Aorta (tissue), 5 donors: ENCODE results near the gene CYP1A1. TPM values are rescaled to one million over a fixed set of nuclear protein-coding genes. Genes with fewer than 3 reads are reported as not detected.

Experiments used
- ATAC-seq: fragments of 200-7000 bp; cut with Tn5 transposase; one replicate; pipeline ENCODE4 v1.9.1; 2022; ENCODE audit warnings: moderate library complexity; ENCODE audit not compliant: low FRiP score
- DNase-seq, 2 donors: peaks; one replicate each; pipeline ENCODE4 v3.0.0-alpha.2; 2020
- H3K27ac ChIP-seq, 2 donors: one replicate each; pipeline ENCODE4 v1.5.1; 2013; ENCODE audit warnings: low read length in 2 of 2, mild to moderate bottlenecking in 2 of 2, moderate library complexity in 2 of 2, control low read depth in 1 of 2, inconsistent platforms in 1 of 2, low read depth in 1 of 2
- H3K27me3 ChIP-seq, 2 donors: one replicate each; pipeline ENCODE4 v1.6.1; 2013; ENCODE audit warnings: control low read depth in 1 of 2, low read length in 1 of 2, mild to moderate bottlenecking in 1 of 2, moderate library complexity in 1 of 2; ENCODE audit not compliant: insufficient read depth in 2 of 2, control insufficient read depth in 1 of 2
- H3K36me3 ChIP-seq, 2 donors: one replicate each; pipeline ENCODE4 v1.6.1; 2013; ENCODE audit warnings: control low read depth in 1 of 2, low read length in 1 of 2, mild to moderate bottlenecking in 1 of 2; ENCODE audit not compliant: insufficient read depth in 2 of 2, control insufficient read depth in 1 of 2
- H3K4me1 ChIP-seq, 2 donors: one replicate each; pipeline ENCODE4 v1.6.1; 2013; ENCODE audit warnings: low read length in 2 of 2, control low read depth in 1 of 2, mild to moderate bottlenecking in 1 of 2, moderate library complexity in 1 of 2; ENCODE audit not compliant: insufficient read depth in 2 of 2, control insufficient read depth in 1 of 2
- H3K4me3 ChIP-seq, 2 donors: one replicate each; pipeline ENCODE4 v1.5.1; 2013; ENCODE audit warnings: low read length in 2 of 2, control low read depth in 1 of 2, mild to moderate bottlenecking in 1 of 2
- H3K9me3 ChIP-seq: one replicate; pipeline ENCODE4 v1.6.1; 2013; ENCODE audit warnings: mild to moderate bottlenecking, low read length; ENCODE audit not compliant: control insufficient read depth
- WGBS, 2 donors: extraction: QIAGEN DNeasy Blood & Tissue Kit; methylation state at CpG; one replicate each; pipeline ENCODE4 v1.1.7; 2013; 5-methylcytosine and 5-hydroxymethylcytosine counted together
- intact Hi-C, 2 donors: fragments of 100-400 bp; cut with DNase I; formaldehyde crosslinking; loops; one replicate each; pipeline versions ENCODE4 v1.14.2 to v1.15.0; 2022
- polyA plus RNA-seq, 2 donors: library from polyadenylated mRNA; stranded (reverse); fragments of 200-250 nt; gene quantifications; one replicate each; pipeline ENCODE4 v1.2.3, GENCODE V29; 2013
- total RNA-seq, 2 donors: library from RNA; stranded (reverse); fragmentation: NEBNext Ultra II Directional; extraction: Animal tissue kit (Norgen Biotek cat#: 25700); gene quantifications; one replicate each; pipeline ENCODE4 v1.2.1, GENCODE V29; 2021
- donor health status: healthy with polysubstance abuse.
- donor health status: Bipolar disorder and iron deficiency.
- donor health status: DM: no; HTN: no; CAD: no.
- donor health status: DM: no; HTN: no; CAD: no.
- donor health status: DM: yes; HTN: yes; CAD: no.

The CYP1A1 gene
- total and polyA plus RNA-seq, 4 donors = 1.0 to 6.4 (median 2.3) TPM; not detected in 1

- no peaks in the 10 kb centered on the region for H3K36me3 ChIP-seq
- H3K27me3 ChIP-seq = no peaks in the 10 kb centered on the region
- ATAC-seq = no peak
- H3K9me3 ChIP-seq = no peaks in the 10 kb centered on the region
- DNase-seq = no peak
- 83 to 86% methylated on average over 13 of the region's 13 CpGs for WGBS, 2 donors
- no peak overlapping the region for H3K27ac ChIP-seq
- intact Hi-C loops = no loop called here
- H3K4me3 ChIP-seq = no peak overlapping the region
- H3K4me1 ChIP-seq = no peaks in the 10 kb centered on the region
These were observed 2.7 kb downstream of the CYP1A1 start for GRCh38 chr15:74722591-74722990.

- intact Hi-C loops = no loop called here
- Histone ChIP-seq H3K4me1 (no peaks in the 10 kb centered on the region), H3K27ac (no peak overlapping the region), H3K9me3 (no peaks in the 10 kb centered on the region), H3K27me3 (no peaks in the 10 kb centered on the region), H3K4me3 (no peak overlapping the region), H3K36me3 (no peaks in the 10 kb centered on the region)
- ATAC-seq (no peak), DNase-seq (no peak)
- 80 to 81% methylated on average over 5 of the region's 5 CpGs for WGBS, 2 donors
These were observed 8.7 kb downstream of the CYP1A1 start for GRCh38 chr15:74716651-74717050.

GRCh38 chr15:74712311-74712710 lies 13.0 kb downstream of the CYP1A1 start:
- H3K27me3 ChIP-seq = no peaks in the 10 kb centered on the region
- no peak for ATAC-seq
- H3K36me3 ChIP-seq = no peaks in the 10 kb centered on the region
- no peaks in the 10 kb centered on the region for H3K9me3 ChIP-seq
- intact Hi-C loops = no loop called here
- no peak overlapping the region for H3K27ac ChIP-seq
- H3K4me1 ChIP-seq = no peaks in the 10 kb centered on the region
- H3K4me3 ChIP-seq = no peak overlapping the region
- DNase-seq = no peak
- WGBS, 2 donors = 75% methylated on average over 3 of the region's 3 CpGs

- ATAC-seq = no peak
- no peaks in the 10 kb centered on the region for H3K4me1 ChIP-seq
- H3K36me3 ChIP-seq = no peaks in the 10 kb centered on the region
- no peaks in the 10 kb centered on the region for H3K27me3 ChIP-seq
- H3K9me3 ChIP-seq = no peaks in the 10 kb centered on the region
- WGBS, 2 donors = 42 to 49% methylated on average over 3 of the region's 3 CpGs
- intact Hi-C loops = no loop called here
- no peak overlapping the region for H3K4me3 ChIP-seq
- no peak overlapping the region for H3K27ac ChIP-seq
- DNase-seq = no peak
These were observed 14.8 kb downstream of the CYP1A1 start for GRCh38 chr15:74710319-74711094.

GRCh38 chr15:74709892-74710291 lies 15.4 kb downstream of the CYP1A1 start:
- ATAC-seq = no peak
- 48 to 59% methylated on average over 3 of the region's 3 CpGs for WGBS, 2 donors

GRCh38 chr15:74709011-74709410 lies 16.3 kb downstream of the CYP1A1 start:
- intact Hi-C loops = no loop called here
- Histone ChIP-seq H3K4me3 (no peak overlapping the region), H3K27ac (no peak overlapping the region), H3K9me3 (no peaks in the 10 kb centered on the region), H3K36me3 (no peaks in the 10 kb centered on the region), H3K4me1 (no peaks in the 10 kb centered on the region), H3K27me3 (no peaks in the 10 kb centered on the region)
- DNase-seq = no peak
- ATAC-seq = no peak
- 51 to 60% methylated on average over 1 of the region's 1 CpG for WGBS, 2 donors

More at GRCh38 chr15:74709892-74710291, 15.4 kb downstream of the CYP1A1 start:
- H3K27ac ChIP-seq = no peak overlapping the region
- intact Hi-C loops = no loop called here
- no peak for DNase-seq
- H3K27me3 ChIP-seq = no peaks in the 10 kb centered on the region
- no peaks in the 10 kb centered on the region for H3K4me1 ChIP-seq
- no peaks in the 10 kb centered on the region for H3K36me3 ChIP-seq
- H3K4me3 ChIP-seq = no peak overlapping the region
- H3K9me3 ChIP-seq = no peaks in the 10 kb centered on the region

GRCh38 chr15:74696808-74697207 lies 28.5 kb downstream of the CYP1A1 start:
- WGBS, 2 donors = 45 to 63% methylated on average over 2 of the region's 2 CpGs
- H3K27ac ChIP-seq = no peak overlapping the region

GRCh38 chr15:74696398-74696729 lies 29.0 kb downstream of the CYP1A1 start:
- DNase-seq (no peak), ATAC-seq (no peak)
- Histone ChIP-seq H3K9me3 (no peaks in the 10 kb centered on the region), H3K36me3 (no peaks in the 10 kb centered on the region), H3K27me3 (no peaks in the 10 kb centered on the region), H3K4me1 (no peaks in the 10 kb centered on the region), H3K4me3 (peak overlapping the region; percentile 53 to 56), H3K27ac (no peak overlapping the region)
- WGBS, 2 donors = 4 to 6% methylated on average over 10 of the region's 10 CpGs
- intact Hi-C loops = no loop called here

More at GRCh38 chr15:74696808-74697207, 28.5 kb downstream of the CYP1A1 start:
- H3K36me3 ChIP-seq = no peaks in the 10 kb centered on the region
- intact Hi-C loops = no loop called here
- no peaks in the 10 kb centered on the region for H3K9me3 ChIP-seq
- DNase-seq = no peak
- H3K27me3 ChIP-seq = no peaks in the 10 kb centered on the region
- H3K4me1 ChIP-seq = no peaks in the 10 kb centered on the region
- ATAC-seq = no peak
- peak overlapping the region in 1 of 2 donors; percentile 56 for H3K4me3 ChIP-seq
